Measurements from ENCODE around the gene CENPA.

CENPA gene

DNA sequence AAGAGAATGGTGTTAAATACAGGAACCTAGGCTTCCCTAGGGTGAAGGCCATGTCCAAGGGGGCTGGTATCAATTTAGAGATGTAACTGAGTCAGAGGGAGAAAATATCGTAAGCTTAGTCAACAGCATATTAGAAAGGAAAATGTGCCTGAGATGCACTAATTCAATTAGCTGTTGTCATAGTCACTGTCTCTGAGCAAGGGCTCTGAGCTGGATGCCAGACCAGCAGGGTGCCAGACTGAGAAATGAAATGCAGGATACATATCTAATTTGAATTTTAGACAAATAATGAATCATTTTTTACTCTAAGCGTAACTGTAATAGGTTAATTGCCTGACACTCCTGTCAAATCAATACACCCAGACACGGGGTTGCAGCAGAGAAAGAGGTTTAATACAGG is 33.2 kb upstream of the CENPA start:
- POLR2A ChIA-PET: no interaction called here
- TF ChIP-seq, protein P1, sequence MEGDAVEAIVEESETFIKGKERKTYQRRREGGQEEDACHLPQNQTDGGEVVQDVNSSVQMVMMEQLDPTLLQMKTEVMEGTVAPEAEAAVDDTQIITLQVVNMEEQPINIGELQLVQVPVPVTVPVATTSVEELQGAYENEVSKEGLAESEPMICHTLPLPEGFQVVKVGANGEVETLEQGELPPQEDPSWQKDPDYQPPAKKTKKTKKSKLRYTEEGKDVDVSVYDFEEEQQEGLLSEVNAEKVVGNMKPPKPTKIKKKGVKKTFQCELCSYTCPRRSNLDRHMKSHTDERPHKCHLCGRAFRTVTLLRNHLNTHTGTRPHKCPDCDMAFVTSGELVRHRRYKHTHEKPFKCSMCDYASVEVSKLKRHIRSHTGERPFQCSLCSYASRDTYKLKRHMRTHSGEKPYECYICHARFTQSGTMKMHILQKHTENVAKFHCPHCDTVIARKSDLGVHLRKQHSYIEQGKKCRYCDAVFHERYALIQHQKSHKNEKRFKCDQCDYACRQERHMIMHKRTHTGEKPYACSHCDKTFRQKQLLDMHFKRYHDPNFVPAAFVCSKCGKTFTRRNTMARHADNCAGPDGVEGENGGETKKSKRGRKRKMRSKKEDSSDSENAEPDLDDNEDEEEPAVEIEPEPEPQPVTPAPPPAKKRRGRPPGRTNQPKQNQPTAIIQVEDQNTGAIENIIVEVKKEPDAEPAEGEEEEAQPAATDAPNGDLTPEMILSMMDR (IDR thresholded peaks at IDR 0.05; ENCODE audit: control extremely low read depth, extremely low read depth, low read depth, missing control alignments): no peak
- DNase-seq (ENCODE audit: extremely low spot score): no peak
- CTCF ChIA-PET: interaction anchor here (1.2 to 1.3 kb wide), 3 partner anchors 12 to 209 kb away, joined by 3 to 5 read pairs (median 3); no protein-coding TSS in a partner anchor

DNA sequence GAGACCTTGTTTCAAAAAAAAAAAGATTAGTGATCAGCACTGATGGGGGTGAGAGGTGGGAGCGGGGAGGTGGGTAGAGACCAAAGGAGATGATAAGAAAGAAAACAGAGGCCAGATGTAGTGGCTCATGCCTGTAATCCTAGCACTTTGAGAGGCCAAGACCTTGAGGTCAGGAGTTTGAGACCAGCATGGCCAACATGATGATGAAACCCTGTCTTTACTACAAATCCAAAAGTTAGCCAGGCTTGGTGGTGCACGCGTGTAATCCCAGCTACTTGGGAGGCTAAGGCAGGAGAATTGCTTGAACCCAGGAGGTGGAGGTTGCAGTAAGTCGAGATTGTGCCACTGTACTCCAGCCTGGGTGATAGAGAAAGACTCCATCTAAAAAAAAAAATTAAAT is 31.3 kb upstream of the CENPA start:
- CTCF ChIA-PET: interaction anchor here (2.0 to 4.8 kb wide), 2 partner anchors 8 to 149 kb away, joined by 6 to 42 read pairs; no protein-coding TSS in a partner anchor
- DNase-seq (ENCODE audit: extremely low spot score): no peak
- POLR2A ChIA-PET: no interaction called here
- TF ChIP-seq, protein P1 (IDR thresholded peaks at IDR 0.05; ENCODE audit: control extremely low read depth, extremely low read depth, low read depth, missing control alignments): no peak

DNA sequence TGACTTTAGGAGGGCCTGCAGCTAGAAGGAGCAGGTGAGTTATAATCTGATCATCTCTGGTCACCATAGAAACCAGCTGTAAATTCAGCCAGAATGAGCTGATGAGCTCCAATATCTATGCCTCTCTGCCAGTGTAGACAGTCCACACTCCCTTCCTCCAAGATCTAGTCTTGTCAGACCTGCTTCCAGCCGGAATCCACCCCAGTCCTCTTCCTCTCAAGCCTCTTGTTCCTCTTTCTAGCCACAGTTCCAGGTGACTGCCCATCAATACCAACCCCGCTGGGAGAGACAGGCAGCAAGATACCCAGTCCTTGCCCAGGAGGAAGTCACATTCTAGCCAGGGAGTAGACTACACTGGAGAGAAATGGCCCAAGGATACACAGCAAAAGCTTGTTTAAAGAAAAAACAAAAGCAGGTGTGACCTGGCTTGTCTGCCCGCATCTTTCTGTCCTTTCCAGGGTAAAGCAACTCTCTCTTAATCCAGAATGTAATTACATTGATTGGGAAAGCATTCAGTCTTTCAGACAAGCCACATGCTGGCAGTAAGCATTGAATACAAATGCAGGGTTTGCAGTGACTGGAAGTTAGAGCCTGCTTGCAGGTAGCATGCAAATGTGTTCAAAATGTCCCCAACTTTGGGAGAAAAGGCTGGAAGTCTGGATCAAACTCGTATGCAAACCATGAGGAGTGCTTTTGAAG is 30.7 kb upstream of the CENPA start:
- TF ChIP-seq, protein P1 (IDR thresholded peaks at IDR 0.05; ENCODE audit: control extremely low read depth, extremely low read depth, low read depth, missing control alignments): no peak
- no peak for DNase-seq (ENCODE audit: extremely low spot score)
- POLR2A ChIA-PET: no interaction called here
- CTCF ChIA-PET: interaction anchor here (2.0 to 4.8 kb wide), 2 partner anchors 8 to 149 kb away, joined by 6 to 42 read pairs; no protein-coding TSS in a partner anchor

DNA sequence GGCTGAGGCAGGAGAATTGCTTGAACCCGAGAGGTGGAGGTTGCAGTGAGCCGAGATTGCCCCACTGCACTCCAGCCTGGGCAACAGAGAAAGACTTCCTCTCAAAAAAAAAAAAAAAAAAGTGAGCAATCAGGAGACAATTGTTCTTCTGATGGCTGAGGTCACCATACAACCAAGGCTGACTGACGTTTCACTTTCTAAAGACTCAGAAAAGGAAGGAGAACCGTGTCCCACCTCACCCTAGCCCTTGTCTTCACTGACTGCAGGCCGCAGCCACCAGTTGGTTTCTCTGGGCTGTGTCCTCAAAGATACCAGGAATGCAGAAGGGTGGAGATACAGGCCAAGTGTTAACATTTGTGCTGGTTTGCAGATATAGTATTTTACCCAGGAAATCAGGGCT is 29.5 kb upstream of the CENPA start:
- POLR2A ChIA-PET: no interaction called here
- TF ChIP-seq, protein P1 (IDR thresholded peaks at IDR 0.05; ENCODE audit: control extremely low read depth, extremely low read depth, low read depth, missing control alignments): no peak
- CTCF ChIA-PET: interaction anchor here (1.0 to 4.8 kb wide), 3 partner anchors 10 to 151 kb away, joined by 3 to 42 read pairs (median 6); no protein-coding TSS in a partner anchor

DNA sequence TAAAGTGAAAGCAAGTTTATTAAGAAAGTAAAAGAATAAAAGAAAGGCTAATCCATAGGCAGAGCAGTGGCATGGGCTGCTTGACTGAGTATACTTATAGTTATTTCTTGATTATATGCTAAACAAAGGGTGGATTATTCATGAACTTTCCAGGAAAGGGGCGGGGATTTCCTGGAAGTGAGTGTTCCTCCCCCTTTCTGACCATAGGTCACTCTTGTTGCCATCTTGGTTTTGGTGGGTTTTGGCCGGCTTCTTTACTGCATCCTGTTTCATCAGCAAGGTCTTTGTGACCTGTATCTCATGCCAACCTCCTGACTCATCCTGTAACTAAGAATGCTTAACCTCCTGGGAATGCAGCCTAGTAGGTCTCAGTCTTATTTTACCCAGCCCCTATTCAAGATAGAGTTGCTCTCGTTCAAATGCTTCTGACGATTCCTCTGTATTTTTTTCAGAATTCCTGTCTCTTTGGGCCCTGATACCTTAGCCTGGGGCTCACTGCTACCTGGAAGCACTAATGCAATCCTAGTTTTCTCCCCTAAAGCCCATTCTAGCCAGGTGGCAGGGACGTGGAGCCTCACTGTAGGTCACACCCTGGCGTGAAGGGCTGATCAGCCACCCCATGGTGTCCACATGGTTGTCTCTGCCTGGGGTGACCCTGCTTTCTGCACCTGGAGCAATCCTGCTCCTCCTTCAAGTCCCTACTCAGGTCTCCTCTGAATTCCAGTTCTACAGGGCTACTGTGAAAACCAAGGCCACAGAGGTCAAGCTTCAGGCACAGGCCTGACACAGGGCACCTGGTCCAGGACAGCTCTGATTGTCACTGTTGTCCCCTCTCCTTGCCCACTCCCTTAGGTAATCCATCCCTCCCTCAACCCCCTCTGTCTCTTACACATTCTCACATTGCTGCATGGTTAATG is 27.7 kb upstream of the CENPA start:
- no peak for DNase-seq (ENCODE audit: extremely low spot score)
- TF ChIP-seq, protein P1 (IDR thresholded peaks at IDR 0.05; ENCODE audit: control extremely low read depth, extremely low read depth, low read depth, missing control alignments): no peak
- ChIA-PET POLR2A (no interaction called here), CTCF (interaction anchor here (1.2 to 4.8 kb wide), 3 partner anchors 10 to 11 kb away, joined by 3 to 42 read pairs (median 3); no protein-coding TSS in a partner anchor)

More for the DNA sequence above, 29.5 kb upstream of the CENPA start:
- DNase-seq (ENCODE audit: extremely low spot score): no peak

DNA sequence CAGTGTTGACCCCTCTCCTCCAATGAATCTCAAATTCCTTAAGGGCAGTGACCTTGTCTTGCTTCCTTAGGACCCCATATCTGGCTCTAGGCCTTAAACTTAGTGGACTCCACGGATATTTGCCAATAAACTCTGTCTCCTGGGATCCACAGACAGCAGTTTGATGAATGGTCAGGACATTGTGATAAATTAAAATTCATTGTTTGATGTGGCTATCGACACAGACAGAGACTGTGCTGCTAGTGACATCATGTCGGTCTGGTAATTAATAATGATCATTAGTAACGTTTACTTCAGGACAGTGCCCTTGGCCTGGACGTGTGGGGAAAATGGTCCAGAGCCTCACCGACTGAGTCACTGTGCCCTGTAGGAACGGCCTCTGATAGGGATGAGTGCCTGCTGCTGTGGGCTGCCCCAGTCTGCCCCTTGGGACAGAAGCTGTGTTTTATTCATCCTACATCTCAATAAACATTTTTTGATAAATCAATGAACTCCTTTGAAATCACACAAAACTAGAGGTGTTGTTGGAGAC is 27.0 kb upstream of the CENPA start:
- ChIA-PET POLR2A (no interaction called here), CTCF (interaction anchor here (1.2 to 1.8 kb wide), 2 partner anchors 10 to 11 kb away, joined by 3 read pairs; no protein-coding TSS in a partner anchor)
- DNase-seq (ENCODE audit: extremely low spot score): no peak
- TF ChIP-seq, protein P1 (IDR thresholded peaks at IDR 0.05; ENCODE audit: control extremely low read depth, extremely low read depth, low read depth, missing control alignments): no peak
